ENCODE measurements around the gene EFNA1. TPM values are rescaled to one million over a fixed set of nuclear protein-coding genes. Genes with fewer than 3 reads are reported as not detected.

EFNA1 gene
- polyA plus RNA-seq, 1 of the 3 experiments (the other 2 are of a cell fraction): 14.4 TPM

DNA sequence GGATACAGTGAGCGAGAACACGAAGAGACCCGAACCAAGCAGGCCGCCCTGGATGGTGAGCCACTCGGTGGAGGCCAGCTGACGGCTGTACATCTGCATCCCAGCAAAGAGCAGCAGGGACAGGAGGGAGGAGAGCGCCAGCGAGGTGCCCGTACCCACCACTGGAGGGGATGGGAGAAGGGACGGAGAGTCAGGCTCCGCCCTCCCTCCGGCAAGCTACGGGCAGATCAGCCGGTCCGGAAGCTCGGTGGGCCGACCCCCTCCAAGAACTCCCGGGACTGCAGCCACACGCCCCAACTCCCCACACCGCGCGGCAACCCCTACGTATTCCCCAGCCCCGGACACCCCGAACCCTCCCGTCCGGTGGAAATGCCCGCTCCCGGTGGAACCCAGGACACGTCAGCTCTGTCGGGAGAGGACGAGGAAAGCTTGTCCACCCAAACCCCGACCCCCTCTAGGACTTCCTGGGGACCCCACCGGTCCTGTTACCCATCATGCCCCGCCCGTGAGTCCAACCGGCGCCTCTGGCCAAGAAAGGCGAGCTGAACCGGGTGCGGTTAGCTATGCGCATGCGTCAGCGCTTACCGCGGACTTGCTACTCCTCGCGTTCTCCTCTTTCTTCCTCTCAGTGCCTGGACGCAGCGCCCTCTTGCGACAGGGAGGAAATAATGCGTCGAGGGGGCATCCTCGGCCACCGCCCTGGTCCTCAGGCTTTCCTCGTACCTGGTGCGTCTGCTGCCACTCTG, 45.2 kb downstream of the EFNA1 start, which contains the start of gene KRTCAP2 (continued):
- TF ChIP-seq, protein P1, sequence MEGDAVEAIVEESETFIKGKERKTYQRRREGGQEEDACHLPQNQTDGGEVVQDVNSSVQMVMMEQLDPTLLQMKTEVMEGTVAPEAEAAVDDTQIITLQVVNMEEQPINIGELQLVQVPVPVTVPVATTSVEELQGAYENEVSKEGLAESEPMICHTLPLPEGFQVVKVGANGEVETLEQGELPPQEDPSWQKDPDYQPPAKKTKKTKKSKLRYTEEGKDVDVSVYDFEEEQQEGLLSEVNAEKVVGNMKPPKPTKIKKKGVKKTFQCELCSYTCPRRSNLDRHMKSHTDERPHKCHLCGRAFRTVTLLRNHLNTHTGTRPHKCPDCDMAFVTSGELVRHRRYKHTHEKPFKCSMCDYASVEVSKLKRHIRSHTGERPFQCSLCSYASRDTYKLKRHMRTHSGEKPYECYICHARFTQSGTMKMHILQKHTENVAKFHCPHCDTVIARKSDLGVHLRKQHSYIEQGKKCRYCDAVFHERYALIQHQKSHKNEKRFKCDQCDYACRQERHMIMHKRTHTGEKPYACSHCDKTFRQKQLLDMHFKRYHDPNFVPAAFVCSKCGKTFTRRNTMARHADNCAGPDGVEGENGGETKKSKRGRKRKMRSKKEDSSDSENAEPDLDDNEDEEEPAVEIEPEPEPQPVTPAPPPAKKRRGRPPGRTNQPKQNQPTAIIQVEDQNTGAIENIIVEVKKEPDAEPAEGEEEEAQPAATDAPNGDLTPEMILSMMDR (IDR thresholded peaks at IDR 0.05): peak; percentile 91
- TF ChIP-seq EZH2phosphoT487 (IDR thresholded peaks at IDR 0.05; ENCODE audit: borderline replicate concordance, low read depth) (no peak), JUND (IDR thresholded peaks at IDR 0.05) (no peak), ELF1 (IDR thresholded peaks at IDR 0.05) (peak; percentile 69)
- TF ChIP-seq, protein P2, sequence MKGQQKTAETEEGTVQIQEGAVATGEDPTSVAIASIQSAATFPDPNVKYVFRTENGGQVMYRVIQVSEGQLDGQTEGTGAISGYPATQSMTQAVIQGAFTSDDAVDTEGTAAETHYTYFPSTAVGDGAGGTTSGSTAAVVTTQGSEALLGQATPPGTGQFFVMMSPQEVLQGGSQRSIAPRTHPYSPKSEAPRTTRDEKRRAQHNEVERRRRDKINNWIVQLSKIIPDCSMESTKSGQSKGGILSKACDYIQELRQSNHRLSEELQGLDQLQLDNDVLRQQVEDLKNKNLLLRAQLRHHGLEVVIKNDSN (IDR thresholded peaks at IDR 0.05; ENCODE audit: borderline replicate concordance, low read depth): no peak; the same call in 1 of the 2 replicates

GRCh38 chr1:155173478-155174323, 46.0 kb downstream of the EFNA1 start, which contains the start of gene TRIM46:
TSS of gene TRIM46 (plus strand) at chr1:155173849. CDS start at chr1:155173967, 118 bp downstream.
- H3F3A ChIP-seq (replicated peaks; ENCODE audit: insufficient read depth): peaks cover 40% of the 10 kb centered on the region
- peaks cover 41% of the 10 kb centered on the region for H3K79me2 ChIP-seq (ENCODE audit: insufficient read depth)
- H3K36me3 ChIP-seq (replicated peaks in 1 of 2; ENCODE audit: control insufficient read depth in 1 of 2, insufficient read depth in 2 of 2, low read length in 1 of 2): peaks cover 24 to 37% of the 10 kb centered on the region in 2 experiments
- DNase-seq: peak; percentile 91
- H3K4me2 ChIP-seq: peak within 1 kb of the TSS; percentile 94
- no peaks in the 10 kb centered on the region for H3K9me3 ChIP-seq
- H3K9ac ChIP-seq: peak within 1 kb of the TSS; percentile 96
- peak within 1 kb of the TSS; percentile 75 to 93 for H3K4me3 ChIP-seq (ENCODE audit: low read depth in 2 of 2, low read length in 1 of 2)
- WGBS (ENCODE audit: low lambda C conversion rate): 6% methylated on average over 28 of the region's 38 CpGs
- POLR2A ChIA-PET: interaction anchor here (0.7 to 2.8 kb wide), 12 partner anchors 11 to 89 kb away, joined by 3 to 27 read pairs (median 4); partner anchors contain the start of genes DPM3, EFNA1, SLC50A1 and THBS3
- H3K4me1 ChIP-seq (ENCODE audit: control insufficient read depth in 1 of 2, insufficient read depth in 2 of 2, low read depth in 1 of 2, low read length in 1 of 2): peaks cover 0 to 33% of the 10 kb centered on the region in 2 experiments; a peak in 3 of 4 replicates
- CTCF ChIA-PET: interaction anchor here (0.6 to 14.8 kb wide), 41 partner anchors 9 to 436 kb away, joined by 3 to 496 read pairs (median 5); partner anchors contain the start of genes ADAM15, EFNA1, ENTREP3 and MSTO1
- H4K20me1 ChIP-seq (ENCODE audit: insufficient read depth): no peaks in the 10 kb centered on the region
- no peaks in the 10 kb centered on the region for H3K9me2 ChIP-seq
- peak within 1 kb of the TSS; percentile 80 for H2AFZ ChIP-seq (ENCODE audit: low read depth)
- no peaks in the 10 kb centered on the region for H3K27me3 ChIP-seq (ENCODE audit: insufficient read depth)
- H3K27ac ChIP-seq (ENCODE audit: low read depth in 2 of 2, low read length in 1 of 2): peak within 1 kb of the TSS; percentile 92
- TF ChIP-seq, protein P3, sequence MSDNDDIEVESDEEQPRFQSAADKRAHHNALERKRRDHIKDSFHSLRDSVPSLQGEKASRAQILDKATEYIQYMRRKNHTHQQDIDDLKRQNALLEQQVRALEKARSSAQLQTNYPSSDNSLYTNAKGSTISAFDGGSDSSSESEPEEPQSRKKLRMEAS (IDR thresholded peaks at IDR 0.05; ENCODE audit: low read depth): peak; percentile 91
- TF ChIP-seq YY1 (IDR thresholded peaks at IDR 0.05; ENCODE audit: low read depth): no peak
- TF ChIP-seq TEAD4 (IDR thresholded peaks at IDR 0.05; ENCODE audit: borderline replicate concordance, insufficient read depth): no peak
- TF ChIP-seq NFIC (IDR thresholded peaks at IDR 0.05; ENCODE audit: borderline replicate concordance): no peak
- TF ChIP-seq RFX5 (IDR thresholded peaks at IDR 0.05; ENCODE audit: low read length): no peak
- TF ChIP-seq PBX3 (IDR thresholded peaks at IDR 0.05): no peak
- no peak for TF ChIP-seq FOXM1 (IDR thresholded peaks at IDR 0.05; ENCODE audit: low read depth)
- 0 out of 2 replicates have a peak, but pooled peaks have one; percentile 23 for TF ChIP-seq POLR2AphosphoS5 (IDR thresholded peaks at IDR 0.05; ENCODE audit: low read depth, low read length)
- peak; percentile 41; the same call in 1 of the 2 replicates for TF ChIP-seq SIN3A (IDR thresholded peaks at IDR 0.05; ENCODE audit: borderline replicate concordance, low read depth, low read length)
- peak; percentile 85 for TF ChIP-seq MXI1 (IDR thresholded peaks at IDR 0.05; ENCODE audit: low read depth, low read length)
- TF ChIP-seq IRF3 (IDR thresholded peaks at IDR 0.05; ENCODE audit: low read depth, low read length): no peak
- TF ChIP-seq NRF1 (IDR thresholded peaks at IDR 0.05; ENCODE audit: low read depth, low read length): peak; percentile 87
- no peak for TF ChIP-seq FOSL2 (IDR thresholded peaks at IDR 0.05; ENCODE audit: borderline replicate concordance, low read depth)
- TF ChIP-seq, protein P2 (IDR thresholded peaks at IDR 0.05; ENCODE audit: borderline replicate concordance, low read depth): peak; percentile 73; the same call in 1 of the 2 replicates
- peak; percentile 11 for TF ChIP-seq CHD2 (IDR thresholded peaks at IDR 0.05; ENCODE audit: low read length, partially characterized antibody)
- no peak for TF ChIP-seq RXRA (IDR thresholded peaks at IDR 0.05; ENCODE audit: borderline replicate concordance, low read depth)
- TF ChIP-seq USF2 (IDR thresholded peaks at IDR 0.05; ENCODE audit: borderline replicate concordance, low read depth, low read length): peak; percentile 14; the same call in 1 of the 2 replicates

All from SK-N-SH (cell line).